ENCODE results near the gene C10orf90. TPM values are rescaled to one million over a fixed set of nuclear protein-coding genes. Genes with fewer than 3 reads are reported as not detected.

Gene C10orf90
- total and polyA plus RNA-seq, 2 donors (not counting 3 experiments of a cell fraction or from before 2014, with no cell fraction given): not detected

GRCh38 chr10:126661356-126661755 lies 9.1 kb downstream of the C10orf90 start:
- no TSS peak for BruUV-seq (replicated peaks)
- intact Hi-C loops (cut with micrococcal nuclease): no loop called here
- Histone ChIP-seq H2AFZ (ENCODE audit: low read depth, low read length) (no peak overlapping the region), H3K79me2 (ENCODE audit: control insufficient read depth, insufficient read depth, low read length) (no peaks in the 10 kb centered on the region), H3K9me1 (replicated peaks; ENCODE audit: control insufficient read depth, extremely low read depth, insufficient read depth, low read length) (no peaks in the 10 kb centered on the region), H3K27ac (ENCODE audit: insufficient read depth, low read depth, low read length) (no peak overlapping the region), H3K4me2 (ENCODE audit: insufficient read depth, low read length) (no peak overlapping the region), H3K4me3 (replicated peaks in 1 of 3; ENCODE audit: insufficient read depth in 1 of 3, low read depth in 1 of 3, low read length in 3 of 3) (no peak overlapping the region), H3K9me3 (replicated peaks; ENCODE audit: control insufficient read depth, insufficient read depth, low read length) (no peaks in the 10 kb centered on the region), H3K9ac (replicated peaks; ENCODE audit: extremely low read depth, insufficient read depth, low read length) (no peak overlapping the region), H3K4me1 (ENCODE audit: control insufficient read depth, extremely low read depth, insufficient read depth, low read length) (no peaks in the 10 kb centered on the region), H3K27me3 (ENCODE audit: control insufficient read depth in 2 of 2, insufficient read depth in 2 of 2, low read length in 2 of 2) (no peaks in the 10 kb centered on the region), H4K20me1 (replicated peaks; ENCODE audit: control insufficient read depth, extremely low read depth, insufficient read depth, low read length) (no peaks in the 10 kb centered on the region), H3K36me3 (ENCODE audit: control insufficient read depth in 2 of 2, extremely low read depth in 1 of 2, insufficient read depth in 2 of 2, low read length in 2 of 2) (no peaks in the 10 kb centered on the region)
- ChIA-PET POLR2A (no interaction called here), CTCF (no interaction called here)
- dilution Hi-C loops (cut with MboI; ENCODE audit: extremely low pct_ligation_motif_present, low sequenced_read_pairs): no loop called here
- TF ChIP-seq JUN (IDR thresholded peaks at IDR 0.05; ENCODE audit: borderline replicate concordance, insufficient read depth, insufficient read length, low read depth) (no peak), POLR2AphosphoS5 (IDR thresholded peaks at IDR 0.05; ENCODE audit: insufficient read depth, low read depth, low read length) (no peak)
- FAIRE-seq (no peak), DNase-seq (ENCODE audit: low read depth, low spot score) (no peak)

DNA sequence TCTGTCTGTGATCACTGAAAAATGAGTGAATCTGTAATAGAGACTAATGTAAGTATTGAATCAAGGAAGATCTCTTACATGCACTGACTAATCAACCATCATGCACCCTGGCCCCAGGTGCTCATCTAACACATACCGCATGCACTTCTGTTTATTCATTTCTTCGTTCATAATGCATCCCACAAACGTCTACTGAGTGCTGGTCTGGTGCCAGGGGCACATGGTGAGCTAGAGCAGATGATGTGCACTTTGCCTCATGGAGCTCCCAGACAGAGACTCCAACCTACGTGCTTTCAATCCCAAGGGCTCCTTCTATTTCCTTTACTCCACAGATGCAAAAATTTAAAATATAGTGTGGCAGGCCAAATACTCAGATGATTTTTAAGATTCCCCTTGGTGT lies 10.7 kb downstream of the C10orf90 start:
- POLR2A ChIA-PET: no interaction called here
- FAIRE-seq (no peak), DNase-seq (ENCODE audit: low read depth, low spot score) (no peak)
- no peak overlapping the region for H3K27ac ChIP-seq (ENCODE audit: insufficient read depth, low read depth, low read length)
- dilution Hi-C loops (cut with MboI; ENCODE audit: extremely low pct_ligation_motif_present, low sequenced_read_pairs): no loop called here
- no peak overlapping the region for H2AFZ ChIP-seq (ENCODE audit: low read depth, low read length)
- no peak overlapping the region for H3K4me3 ChIP-seq (replicated peaks in 1 of 3; ENCODE audit: insufficient read depth in 1 of 3, low read depth in 1 of 3, low read length in 3 of 3)
- H3K4me2 ChIP-seq (ENCODE audit: insufficient read depth, low read length): no peak overlapping the region
- intact Hi-C loops (cut with micrococcal nuclease): no loop called here
- no peak for TF ChIP-seq GATA2 (IDR thresholded peaks at IDR 0.05; ENCODE audit: insufficient read depth, insufficient read length, low read depth, low read length)
- TF ChIP-seq EZH2 (IDR thresholded peaks at IDR 0.05; ENCODE audit: borderline replicate concordance, low read depth, low read length, severe bottlenecking): no peak
- no peak for TF ChIP-seq POLR2AphosphoS5 (IDR thresholded peaks at IDR 0.05; ENCODE audit: insufficient read depth, low read depth, low read length)
- no peak for TF ChIP-seq POLR2A (IDR thresholded peaks at IDR 0.05; ENCODE audit: low read depth, low read length)
- no peak for TF ChIP-seq JUN (IDR thresholded peaks at IDR 0.05; ENCODE audit: borderline replicate concordance, insufficient read depth, insufficient read length, low read depth)
- TF ChIP-seq, protein P1, sequence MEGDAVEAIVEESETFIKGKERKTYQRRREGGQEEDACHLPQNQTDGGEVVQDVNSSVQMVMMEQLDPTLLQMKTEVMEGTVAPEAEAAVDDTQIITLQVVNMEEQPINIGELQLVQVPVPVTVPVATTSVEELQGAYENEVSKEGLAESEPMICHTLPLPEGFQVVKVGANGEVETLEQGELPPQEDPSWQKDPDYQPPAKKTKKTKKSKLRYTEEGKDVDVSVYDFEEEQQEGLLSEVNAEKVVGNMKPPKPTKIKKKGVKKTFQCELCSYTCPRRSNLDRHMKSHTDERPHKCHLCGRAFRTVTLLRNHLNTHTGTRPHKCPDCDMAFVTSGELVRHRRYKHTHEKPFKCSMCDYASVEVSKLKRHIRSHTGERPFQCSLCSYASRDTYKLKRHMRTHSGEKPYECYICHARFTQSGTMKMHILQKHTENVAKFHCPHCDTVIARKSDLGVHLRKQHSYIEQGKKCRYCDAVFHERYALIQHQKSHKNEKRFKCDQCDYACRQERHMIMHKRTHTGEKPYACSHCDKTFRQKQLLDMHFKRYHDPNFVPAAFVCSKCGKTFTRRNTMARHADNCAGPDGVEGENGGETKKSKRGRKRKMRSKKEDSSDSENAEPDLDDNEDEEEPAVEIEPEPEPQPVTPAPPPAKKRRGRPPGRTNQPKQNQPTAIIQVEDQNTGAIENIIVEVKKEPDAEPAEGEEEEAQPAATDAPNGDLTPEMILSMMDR (IDR thresholded peaks at IDR 0.05; ENCODE audit: extremely low read depth in 1 of 2, insufficient read depth in 1 of 2, low read depth in 1 of 2, low read length in 2 of 2): no peak
- TF ChIP-seq FOS (IDR thresholded peaks at IDR 0.05; ENCODE audit: borderline replicate concordance, insufficient read depth, low read length): no peak
- no peak for TF ChIP-seq MYC (IDR thresholded peaks at IDR 0.05; ENCODE audit: low read depth, low read length)
- TF ChIP-seq, protein P2, sequence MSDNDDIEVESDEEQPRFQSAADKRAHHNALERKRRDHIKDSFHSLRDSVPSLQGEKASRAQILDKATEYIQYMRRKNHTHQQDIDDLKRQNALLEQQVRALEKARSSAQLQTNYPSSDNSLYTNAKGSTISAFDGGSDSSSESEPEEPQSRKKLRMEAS (IDR thresholded peaks at IDR 0.05; ENCODE audit: insufficient read depth, insufficient read length): no peak
- H3K4me1 ChIP-seq (ENCODE audit: control insufficient read depth, extremely low read depth, insufficient read depth, low read length): no peaks in the 10 kb centered on the region
- H3K9ac ChIP-seq (replicated peaks; ENCODE audit: extremely low read depth, insufficient read depth, low read length): no peak overlapping the region
- H4K20me1 ChIP-seq (replicated peaks; ENCODE audit: control insufficient read depth, extremely low read depth, insufficient read depth, low read length): no peaks in the 10 kb centered on the region
- no peaks in the 10 kb centered on the region for H3K79me2 ChIP-seq (ENCODE audit: control insufficient read depth, insufficient read depth, low read length)
- CTCF ChIA-PET: no interaction called here
- no peaks in the 10 kb centered on the region for H3K9me3 ChIP-seq (replicated peaks; ENCODE audit: control insufficient read depth, insufficient read depth, low read length)
- no TSS peak for BruUV-seq (replicated peaks)
- H3K36me3 ChIP-seq (ENCODE audit: control insufficient read depth in 2 of 2, extremely low read depth in 1 of 2, insufficient read depth in 2 of 2, low read length in 2 of 2): no peaks in the 10 kb centered on the region
- H3K9me1 ChIP-seq (replicated peaks; ENCODE audit: control insufficient read depth, extremely low read depth, insufficient read depth, low read length): no peaks in the 10 kb centered on the region
- H3K27me3 ChIP-seq (ENCODE audit: control insufficient read depth in 2 of 2, insufficient read depth in 2 of 2, low read length in 2 of 2): no peaks in the 10 kb centered on the region
